HT-29 (cell line): ENCODE measurements around the gene ILK. TPM values are rescaled to one million over a fixed set of nuclear protein-coding genes. Genes with fewer than 3 reads are reported as not detected.

ENCODE experiments used
- DNase-seq: peaks from one replicate; pipeline ENCODE4 v3.0.0-alpha.2; 2015; ENCODE audit warnings: low spot score
- total RNA-seq: library from RNA; depleted of rRNA; stranded (reverse); fragments of >200 nt; shearing (Covaris generic); gene quantifications from 2 replicates; pipeline ENCODE4 v1.2.3, GENCODE V29; 2014

Gene ILK
- total RNA-seq, 1 experiment from 2014 or later = 151 TPM

- no peak for DNase-seq
Observed at GRCh38 chr11:6621711-6622211, 18.2 kb downstream of the ILK start.

DNA sequence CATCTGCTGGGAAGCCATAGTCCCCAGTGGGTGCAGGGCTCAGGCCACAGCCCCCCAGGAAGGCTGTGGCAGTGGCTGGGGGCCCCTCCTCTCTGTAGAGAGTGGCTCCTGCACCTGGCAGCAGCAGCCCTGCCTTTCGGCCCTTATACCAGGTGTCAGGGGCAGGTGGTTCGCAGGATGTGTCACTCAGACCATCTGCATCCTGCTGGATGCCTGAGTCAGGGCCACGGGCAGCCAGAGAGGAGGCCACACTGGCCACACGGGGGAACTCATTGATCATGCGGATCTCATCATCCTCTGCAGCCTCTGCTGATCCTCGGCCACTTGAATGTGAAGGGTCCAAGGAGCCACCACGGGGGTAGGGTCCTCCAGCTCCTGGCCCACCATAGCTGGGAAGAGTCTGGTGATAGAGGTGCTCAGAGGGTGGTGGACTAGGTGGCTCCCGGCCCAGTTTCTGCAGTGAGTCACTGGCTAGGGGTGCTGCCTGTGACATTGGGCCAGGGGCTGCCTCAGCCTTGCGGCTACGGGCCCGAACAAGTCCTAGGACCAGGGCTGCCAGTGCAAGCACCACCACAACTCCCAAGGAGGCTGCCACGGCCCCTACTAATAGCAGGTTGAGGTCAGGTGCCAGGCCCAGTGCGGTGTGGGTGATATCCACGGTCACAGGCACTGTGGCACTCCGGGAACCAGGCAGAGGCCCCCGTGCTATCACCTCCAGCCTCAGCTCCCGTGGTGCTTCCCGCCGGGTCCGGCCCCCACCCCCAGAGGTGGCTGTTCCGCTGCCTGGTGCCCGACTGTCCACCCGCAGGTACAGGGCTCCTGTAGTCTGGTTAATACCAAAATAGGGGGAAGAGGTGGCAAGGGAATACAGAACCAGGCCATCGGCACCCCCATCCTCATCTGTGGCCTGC is 18.9 kb downstream of the ILK start:
- no peak for DNase-seq

- no peak for DNase-seq
Observed at GRCh38 chr11:6623391-6624363, 20.1 kb downstream of the ILK start.

- no peak for DNase-seq
Observed at GRCh38 chr11:6625156-6625831, 21.7 kb downstream of the ILK start.

DNA sequence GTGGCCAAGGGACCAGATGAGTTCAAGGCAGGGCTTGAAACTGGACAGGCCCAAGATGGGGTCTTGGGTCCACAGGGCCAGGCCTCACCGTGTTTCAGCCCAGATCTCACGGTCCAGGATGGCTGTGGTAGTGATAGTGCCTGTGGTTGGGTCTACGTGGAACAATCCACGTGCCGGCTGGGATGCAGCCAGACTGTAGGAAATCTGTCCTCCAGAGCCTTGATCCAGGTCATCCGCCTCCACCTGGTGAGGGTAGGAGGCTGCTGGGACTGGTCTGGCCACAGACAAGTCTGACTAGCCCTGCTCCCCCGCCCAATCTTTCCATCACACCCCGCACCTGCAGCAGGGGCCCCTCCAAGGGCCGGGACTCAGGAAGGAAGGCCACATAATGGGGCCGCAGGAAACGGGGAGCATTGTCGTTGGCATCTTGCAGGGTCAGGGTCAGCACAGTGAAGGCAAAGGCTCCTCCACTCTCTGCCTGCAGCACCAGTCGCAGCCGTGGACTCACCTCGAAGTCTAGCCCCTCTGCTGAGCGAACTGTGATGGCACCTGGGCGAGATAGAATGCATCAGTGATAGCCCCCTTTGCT is 22.4 kb downstream of the ILK start:
- no peak for DNase-seq

GRCh38 chr11:6626971-6627761 is 23.6 kb downstream of the ILK start:
- no peak for DNase-seq

GRCh38 chr11:6627762-6628241 is 24.2 kb downstream of the ILK start:
- no peak for DNase-seq

GRCh38 chr11:6628526-6628925 is 25.0 kb downstream of the ILK start:
- DNase-seq = no peak

- no peak for DNase-seq
Observed at GRCh38 chr11:6629573-6629891, 26.0 kb downstream of the ILK start.

GRCh38 chr11:6629892-6630631 is 26.5 kb downstream of the ILK start:
- no peak for DNase-seq

DNA sequence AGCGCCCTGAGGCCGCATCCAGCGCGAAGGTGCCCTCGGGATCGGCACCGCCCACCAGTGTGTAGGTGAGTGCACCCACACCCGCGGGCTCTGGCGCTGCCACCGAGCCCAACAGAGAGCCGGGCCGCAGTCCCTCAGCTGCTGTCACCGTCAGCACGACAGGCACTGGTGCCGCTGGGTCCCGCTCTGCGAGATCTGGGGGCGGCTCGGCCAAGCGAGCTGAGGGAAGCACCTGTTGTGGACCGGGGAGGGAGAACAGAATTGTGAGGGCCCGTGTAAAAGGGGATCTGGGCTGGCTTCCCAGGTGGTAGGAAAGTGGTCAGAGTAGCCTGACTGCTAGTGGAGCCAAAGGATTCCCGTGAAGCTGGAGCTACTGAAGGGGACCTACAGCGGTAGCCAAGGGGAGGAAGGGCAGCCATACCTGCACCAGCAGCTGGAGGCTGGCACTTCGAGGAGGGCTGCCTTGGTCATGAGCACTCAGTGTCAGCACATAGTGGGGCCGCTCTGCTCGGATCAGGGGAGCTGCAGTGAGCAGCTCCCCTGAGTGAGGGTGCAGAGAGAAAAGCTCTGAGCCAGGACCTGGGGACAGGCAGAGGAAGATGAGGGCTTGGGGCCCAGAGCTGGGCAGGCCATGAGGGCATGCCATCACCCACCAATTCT is 27.2 kb downstream of the ILK start:
- DNase-seq = no peak

GRCh38 chr11:6631361-6631890 is 27.9 kb downstream of the ILK start:
- no peak for DNase-seq

DNA sequence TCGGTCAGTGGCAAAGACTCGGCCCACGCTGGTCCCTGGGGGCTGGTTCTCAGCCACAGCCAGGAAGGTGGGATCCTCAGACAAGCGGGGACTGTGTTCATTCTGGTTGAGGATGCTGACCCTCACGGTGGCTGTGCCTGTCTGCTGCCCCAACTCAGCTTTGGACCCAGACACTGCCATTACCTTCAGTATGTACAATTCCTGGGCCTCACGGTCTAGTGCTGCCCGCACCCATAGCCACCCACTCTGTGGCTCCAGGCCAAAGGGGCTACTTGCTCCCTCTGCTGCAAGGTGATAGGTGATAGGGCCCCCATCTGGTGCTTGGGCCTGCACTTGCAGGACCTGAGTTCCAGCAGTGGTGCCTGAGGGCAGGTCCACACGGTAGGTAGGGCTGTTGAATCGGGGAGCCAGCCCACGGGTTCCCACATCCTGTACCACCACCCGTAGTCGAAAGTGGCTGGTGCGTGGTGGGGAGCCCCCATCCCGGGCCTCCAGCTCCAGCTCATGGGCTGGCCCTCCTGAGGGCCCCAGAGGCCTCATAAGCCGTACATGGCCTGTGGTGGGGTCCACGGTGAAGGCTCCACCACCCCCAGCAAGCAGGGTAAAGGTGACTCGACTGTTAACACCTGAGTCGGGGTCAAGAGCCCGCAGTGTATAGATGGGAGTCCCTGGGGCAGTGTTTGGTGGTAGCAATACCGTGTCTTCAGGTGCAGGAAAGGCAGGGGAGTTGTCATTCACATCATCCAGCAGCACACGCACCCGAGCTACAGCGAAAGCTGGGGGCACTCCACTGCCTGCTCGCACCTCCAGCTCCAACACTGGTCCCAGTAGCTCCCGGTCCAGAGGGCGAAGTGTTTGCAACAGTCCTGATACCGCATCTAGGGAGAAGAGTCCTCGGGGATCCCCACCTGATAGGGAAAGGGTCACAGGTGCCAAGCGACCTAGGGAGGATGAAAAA is 28.8 kb downstream of the ILK start:
- DNase-seq = no peak

- no peak for DNase-seq
Observed at GRCh38 chr11:6633422-6634408, 30.1 kb downstream of the ILK start.

GRCh38 chr11:6634534-6634933 is 31.0 kb downstream of the ILK start:
- no peak for DNase-seq
